Fibroblast of lung (primary cell): ENCODE measurements around the gene GJC3. TPM values are rescaled to one million over a fixed set of nuclear protein-coding genes. Genes with fewer than 3 reads are reported as not detected.
"Not testable (repeated sequence)": the region's sequence is repeated elsewhere in the genome, so short reads cannot be mapped to it uniquely, and the experiment has no call there.

Experiments
- DNase-seq, 2 donors: peaks; one replicate each; pipeline versions ENCODE4 v3.0.0 to v3.0.0-alpha.2; 2010; ENCODE audit warnings: low read depth in 2 of 2
- H2AFZ ChIP-seq: 2 replicates; pipeline ENCODE4 v1.5.1; 2012; ENCODE audit warnings: low read length, control low read depth, inconsistent platforms
- H3K27ac ChIP-seq: 2 replicates; pipeline ENCODE4 v1.5.1; 2011; ENCODE audit warnings: low read length, control low read depth; ENCODE audit not compliant: insufficient read depth
- H3K27me3 ChIP-seq: 2 replicates; pipeline ENCODE4 v1.5.1; 2011; ENCODE audit warnings: mild to moderate bottlenecking, low read length; ENCODE audit not compliant: control insufficient read depth, insufficient read depth
- H3K36me3 ChIP-seq: 2 replicates; pipeline ENCODE4 v1.5.1; 2011; ENCODE audit warnings: low read length; ENCODE audit not compliant: control insufficient read depth, insufficient read depth
- H3K4me1 ChIP-seq: 2 replicates; pipeline ENCODE4 v1.5.1; 2011; ENCODE audit warnings: low read length; ENCODE audit not compliant: control insufficient read depth, insufficient read depth; ENCODE audit errors: extremely low read depth
- H3K4me2 ChIP-seq: 2 replicates; pipeline ENCODE4 v1.5.1; 2011; ENCODE audit warnings: low read length, control low read depth; ENCODE audit not compliant: insufficient read depth; ENCODE audit errors: extremely low read depth
- H3K4me3 ChIP-seq, 4 experiments: fragments of 200-600 bp in 1 of 4; sonication (generic) in 1 of 4; replicated peaks in 1 of 4; 2 replicates each; pipeline ENCODE4 v1.5.1; 2011 to 2016; ENCODE audit warnings: low read length in 4 of 4, low read depth in 3 of 4, mild to moderate bottlenecking in 3 of 4, control low read depth in 2 of 4, inconsistent platforms in 1 of 4, mixed read lengths in 1 of 4; ENCODE audit not compliant: insufficient read depth in 1 of 4; ENCODE audit errors: control extremely low read depth in 1 of 4
- H3K79me2 ChIP-seq: 2 replicates; pipeline ENCODE4 v1.5.1; 2012; ENCODE audit warnings: mild to moderate bottlenecking, low read length, inconsistent platforms; ENCODE audit not compliant: control insufficient read depth, insufficient read depth
- H3K9ac ChIP-seq: 2 replicates; pipeline ENCODE4 v1.5.1; 2011; ENCODE audit warnings: mild to moderate bottlenecking, low read length, control low read depth; ENCODE audit not compliant: insufficient read depth
- H3K9me3 ChIP-seq: 2 replicates; pipeline ENCODE4 v1.5.1; 2012; ENCODE audit warnings: low read depth, low read length; ENCODE audit not compliant: control insufficient read depth, insufficient read depth
- H4K20me1 ChIP-seq: 2 replicates; pipeline ENCODE4 v1.5.1; 2011; ENCODE audit warnings: low read length; ENCODE audit not compliant: control insufficient read depth, insufficient read depth; ENCODE audit errors: extremely low read depth
- CTCF ChIP-seq, 2 donors: IDR thresholded peaks in 1 of 2; conservative IDR thresholded peaks in 1 of 2; 1 replicate in 1 of 2; 2 replicates in 1 of 2; pipeline ENCODE4 v1.5.1; 2011 to 2012; ENCODE audit warnings: low read length in 2 of 2, control low read depth in 1 of 2, inconsistent platforms in 1 of 2, low read depth in 1 of 2, mild to moderate bottlenecking in 1 of 2
- EZH2 ChIP-seq: IDR thresholded peaks from 2 replicates; pipeline ENCODE4 v1.5.1; 2012; ENCODE audit warnings: low read length, control low read depth, mild to moderate bottlenecking; ENCODE audit errors: missing control alignments
- polyA plus RNA-seq, 2 donors: library from polyadenylated mRNA; depleted of rRNA in 1 of 2; stranded (reverse) in 1 of 2; unstranded in 1 of 2; fragments of >200 nt; gene quantifications; 2 replicates each; pipeline ENCODE4 v1.2.1, GENCODE V29; 2011 to 2012; ENCODE audit warnings: missing spikeins in 1 of 2
- total RNA-seq: library from RNA; depleted of rRNA; stranded (reverse); fragments of >200 nt; gene quantifications from 2 replicates; pipeline ENCODE4 v1.2.1, GENCODE V29; 2014

GJC3 gene
- total and polyA plus RNA-seq, 2 donors (not counting 1 experiment from before 2014, with no cell fraction given): not detected

- no peaks in the 10 kb centered on the region for H3K9me3 ChIP-seq
- no peak for TF ChIP-seq CTCF (conservative IDR thresholded peaks at IDR 0.05 in 1 of 2, IDR thresholded peaks at IDR 0.05 in 1 of 2; ENCODE audit: low read depth in 1 of 2, low read length in 2 of 2)
- TF ChIP-seq EZH2: no peak
These were observed 31.9 kb downstream of the GJC3 start for GRCh38 chr7:99897322-99898022.

GRCh38 chr7:99894738-99895137 is 34.7 kb downstream of the GJC3 start:
- Histone ChIP-seq H3K4me2 (no peak overlapping the region), H2AFZ (no peak overlapping the region), H3K27ac (no peak overlapping the region), H3K27me3 (no peaks in the 10 kb centered on the region), H3K4me1 (no peaks in the 10 kb centered on the region), H3K36me3 (peaks cover 6% of the 10 kb centered on the region), H4K20me1 (no peaks in the 10 kb centered on the region), H3K4me3 (no peak overlapping the region), H3K9me3 (no peaks in the 10 kb centered on the region), H3K79me2 (no peaks in the 10 kb centered on the region), H3K9ac (no peak overlapping the region)
- TF ChIP-seq CTCF (conservative IDR thresholded peaks at IDR 0.05 in 1 of 2, IDR thresholded peaks at IDR 0.05 in 1 of 2; ENCODE audit: low read depth in 1 of 2, low read length in 2 of 2) (no peak), EZH2 (no peak)
- no peak for DNase-seq

More at GRCh38 chr7:99897322-99898022, 31.9 kb downstream of the GJC3 start:
- peaks cover 10% of the 10 kb centered on the region for H3K36me3 ChIP-seq
- no peak overlapping the region for H2AFZ ChIP-seq
- no peak overlapping the region for H3K27ac ChIP-seq
- no peak for DNase-seq
- H3K4me2 ChIP-seq: no peak overlapping the region
- H3K4me1 ChIP-seq: no peaks in the 10 kb centered on the region
- no peak overlapping the region for H3K9ac ChIP-seq
- no peaks in the 10 kb centered on the region for H3K79me2 ChIP-seq
- H4K20me1 ChIP-seq: no peaks in the 10 kb centered on the region
- no peak overlapping the region for H3K4me3 ChIP-seq
- H3K27me3 ChIP-seq: no peaks in the 10 kb centered on the region

- Histone ChIP-seq H2AFZ (no peak overlapping the region), H3K36me3 (peaks cover 3% of the 10 kb centered on the region), H3K4me3 (no peak overlapping the region), H3K4me2 (no peak overlapping the region), H3K4me1 (no peaks in the 10 kb centered on the region), H3K27me3 (no peaks in the 10 kb centered on the region), H3K9ac (no peak overlapping the region), H4K20me1 (no peaks in the 10 kb centered on the region), H3K27ac (no peak overlapping the region), H3K79me2 (no peaks in the 10 kb centered on the region), H3K9me3 (no peaks in the 10 kb centered on the region)
- TF ChIP-seq CTCF (conservative IDR thresholded peaks at IDR 0.05 in 1 of 2, IDR thresholded peaks at IDR 0.05 in 1 of 2; ENCODE audit: low read depth in 1 of 2, low read length in 2 of 2): no peak
- TF ChIP-seq EZH2: no peak
- no peak for DNase-seq
These were observed 36.1 kb downstream of the GJC3 start for GRCh38 chr7:99893280-99893679.

- not testable (repeated sequence) for H3K9me3 ChIP-seq, DNase-seq, H3K4me3 ChIP-seq, H3K79me2 ChIP-seq, H3K27me3 ChIP-seq, H3K9ac ChIP-seq, H2AFZ ChIP-seq, H3K4me1 ChIP-seq, H3K36me3 ChIP-seq, H3K4me2 ChIP-seq, H4K20me1 ChIP-seq, H3K27ac ChIP-seq
These were observed 39.1 kb downstream of the GJC3 start for GRCh38 chr7:99890348-99890747.

GRCh38 chr7:99888366-99888765 is 41.1 kb downstream of the GJC3 start:
- H3K4me1 ChIP-seq, H3K27ac ChIP-seq, H3K9ac ChIP-seq, H4K20me1 ChIP-seq, H3K9me3 ChIP-seq, H3K4me3 ChIP-seq, DNase-seq, H3K27me3 ChIP-seq, H3K79me2 ChIP-seq, H3K36me3 ChIP-seq, H2AFZ ChIP-seq, H3K4me2 ChIP-seq: not testable (repeated sequence)
